Coronary artery (tissue), 2 donors: ENCODE measurements around the gene ACTL10.
A peak's percentile ranks its signal among the peaks of the same experiment; 100 is the strongest.
"Not testable (repeated sequence)": the region's sequence is repeated elsewhere in the genome, so short reads cannot be mapped to it uniquely, and the experiment has no call there.

Experiments
- DNase-seq: peaks from one replicate; pipeline ENCODE4 v3.0.0-alpha.2; 2017; ENCODE audit warnings: low spot score
- H3K27ac ChIP-seq, 2 donors: fragments of 200-600 bp; sonication (generic); one replicate each; pipeline ENCODE4 v1.5.1; 2016 to 2019
- H3K4me3 ChIP-seq: fragments of 200-600 bp; sonication (generic); 2 replicates; pipeline ENCODE4 v1.5.1; 2016; ENCODE audit warnings: mild to moderate bottlenecking, moderate library complexity
- CTCF ChIP-seq: fragments of 200-600 bp; sonication (generic); IDR thresholded peaks from one replicate; pipeline ENCODE4 v1.5.1; 2019; ENCODE audit warnings: antibody characterized with exemption

The ACTL10 gene

GRCh38 chr20:33644313-33645071 lies 22.3 kb upstream of the ACTL10 start:
- Histone ChIP-seq H3K4me3 (no peak overlapping the region), H3K27ac (no peak overlapping the region)
- TF ChIP-seq CTCF: no peak
- no peak for DNase-seq

DNA sequence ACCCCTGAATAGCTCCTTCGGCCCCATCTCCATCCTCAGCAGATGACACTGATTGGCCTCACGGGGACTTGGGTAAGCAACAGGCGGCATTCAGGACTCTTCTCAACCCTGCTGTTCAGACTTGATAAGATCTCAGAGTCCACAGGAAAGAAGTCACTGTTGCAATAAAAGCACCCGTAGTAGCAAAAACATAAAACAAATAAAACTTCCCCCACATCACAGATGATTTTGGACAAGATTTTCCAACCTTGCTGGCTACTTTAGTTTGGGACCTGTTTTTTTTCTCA lies 21.7 kb upstream of the ACTL10 start:
- Histone ChIP-seq H3K4me3 (no peak overlapping the region), H3K27ac (no peak overlapping the region)
- DNase-seq: no peak
- no peak for TF ChIP-seq CTCF

GRCh38 chr20:33645396-33645795 lies 21.3 kb upstream of the ACTL10 start:
- TF ChIP-seq CTCF: no peak
- Histone ChIP-seq H3K4me3 (no peak overlapping the region), H3K27ac (no peak overlapping the region)
- DNase-seq: no peak

DNA sequence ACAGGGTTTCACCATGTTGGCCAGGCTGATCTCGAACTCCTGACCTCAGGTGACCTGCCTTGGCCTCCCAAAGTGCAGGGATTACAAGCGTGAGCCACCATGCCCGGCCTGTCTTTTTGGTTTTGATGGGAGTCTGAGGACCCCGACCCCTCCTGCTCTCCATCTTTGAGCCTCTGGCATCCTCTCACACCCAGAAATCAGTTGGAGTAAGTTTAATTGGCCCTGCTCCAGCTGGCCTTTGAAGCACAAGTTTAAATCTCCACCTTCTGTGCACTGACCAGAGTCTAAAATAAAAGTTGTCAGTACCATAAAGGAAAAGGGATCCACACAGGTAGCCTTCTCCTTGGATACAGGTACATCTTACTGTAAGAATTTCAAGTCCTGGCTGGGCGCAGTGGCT lies 20.6 kb upstream of the ACTL10 start:
- H3K27ac ChIP-seq: no peak overlapping the region
- no peak overlapping the region for H3K4me3 ChIP-seq
- no peak for DNase-seq
- no peak for TF ChIP-seq CTCF

DNA sequence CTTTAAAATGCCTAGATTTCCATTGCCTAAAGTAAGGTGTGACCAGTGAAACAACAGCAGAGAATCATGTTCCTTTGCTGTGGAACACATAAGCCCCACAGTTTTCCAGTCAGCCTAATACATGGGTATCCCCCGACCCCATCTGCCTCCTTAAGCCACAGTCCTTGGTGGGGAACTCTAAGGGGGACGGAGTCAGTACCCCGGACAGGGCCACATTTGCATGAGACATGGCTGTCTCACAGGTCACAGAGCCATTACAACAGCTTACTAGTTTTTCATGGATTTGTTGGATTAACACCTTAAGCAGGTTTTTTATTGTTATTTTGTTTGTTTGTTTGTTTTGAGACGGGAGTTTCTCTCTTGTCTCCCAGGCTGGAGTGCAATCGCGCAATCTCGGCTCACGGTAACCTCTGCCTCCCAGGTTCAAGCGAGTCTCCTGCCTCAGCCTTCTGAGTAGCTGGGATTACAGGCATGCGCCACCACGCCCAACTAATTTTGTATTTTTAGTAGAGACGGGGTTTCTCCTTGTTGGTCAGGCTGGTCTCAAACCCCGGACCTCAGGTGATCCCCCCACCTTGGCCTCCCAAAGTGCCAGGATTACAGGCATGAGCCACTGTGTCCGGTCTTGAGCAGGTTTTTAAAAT lies 19.7 kb upstream of the ACTL10 start:
- peak overlapping the region; percentile 64 to 74 for H3K27ac ChIP-seq
- peak overlapping the region; percentile 43 for H3K4me3 ChIP-seq

GRCh38 chr20:33647603-33648395 lies 18.9 kb upstream of the ACTL10 start:
- no peak for TF ChIP-seq CTCF
- peak; percentile 74 for DNase-seq
- peak overlapping the region; percentile 43 for H3K4me3 ChIP-seq

More for the DNA sequence above, 19.7 kb upstream of the ACTL10 start:
- not testable (repeated sequence) for DNase-seq

DNA sequence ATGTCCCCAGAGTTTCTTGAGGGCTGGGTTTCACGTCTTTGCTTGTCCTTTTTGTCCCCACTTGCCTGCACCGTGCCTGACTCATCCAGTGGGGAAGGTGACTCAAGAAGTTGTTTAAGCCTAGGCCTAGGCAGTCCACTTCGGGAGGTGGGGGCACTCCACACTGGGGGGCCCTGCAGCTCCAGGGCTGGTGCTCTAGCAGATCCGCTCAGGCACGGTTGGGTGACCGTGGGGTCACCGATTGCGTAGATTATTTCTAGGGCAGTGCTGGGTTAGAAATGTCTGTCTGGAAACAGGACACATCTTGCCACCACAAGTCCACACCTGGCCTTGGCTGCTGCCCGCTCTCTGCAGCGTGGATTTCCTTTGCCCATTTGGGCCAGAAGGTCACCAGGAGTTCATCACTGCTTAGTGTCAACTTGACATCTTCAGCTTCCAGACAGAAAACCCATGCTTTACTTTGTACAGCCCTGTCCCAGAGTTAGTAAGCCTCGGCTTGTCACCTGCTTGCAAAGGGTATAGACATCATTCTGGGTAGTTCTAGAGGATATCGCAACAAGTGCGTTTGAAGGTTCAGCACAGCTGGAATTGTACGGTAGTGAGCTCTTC lies 18.2 kb upstream of the ACTL10 start:
- peak overlapping the region; percentile 64 to 74 for H3K27ac ChIP-seq
- H3K4me3 ChIP-seq: peak overlapping the region; percentile 43
- DNase-seq: peak; percentile 77
- no peak for TF ChIP-seq CTCF

More at GRCh38 chr20:33647603-33648395, 18.9 kb upstream of the ACTL10 start:
- peak overlapping the region; percentile 64 to 74 for H3K27ac ChIP-seq
